HuH-7.5 (cell line): ENCODE data around the gene KRTAP5-2.

ENCODE experiments used
- DNase-seq: peaks from one replicate; pipeline ENCODE4 v3.0.0; 2011; ENCODE audit warnings: low spot score

The KRTAP5-2 gene

DNA sequence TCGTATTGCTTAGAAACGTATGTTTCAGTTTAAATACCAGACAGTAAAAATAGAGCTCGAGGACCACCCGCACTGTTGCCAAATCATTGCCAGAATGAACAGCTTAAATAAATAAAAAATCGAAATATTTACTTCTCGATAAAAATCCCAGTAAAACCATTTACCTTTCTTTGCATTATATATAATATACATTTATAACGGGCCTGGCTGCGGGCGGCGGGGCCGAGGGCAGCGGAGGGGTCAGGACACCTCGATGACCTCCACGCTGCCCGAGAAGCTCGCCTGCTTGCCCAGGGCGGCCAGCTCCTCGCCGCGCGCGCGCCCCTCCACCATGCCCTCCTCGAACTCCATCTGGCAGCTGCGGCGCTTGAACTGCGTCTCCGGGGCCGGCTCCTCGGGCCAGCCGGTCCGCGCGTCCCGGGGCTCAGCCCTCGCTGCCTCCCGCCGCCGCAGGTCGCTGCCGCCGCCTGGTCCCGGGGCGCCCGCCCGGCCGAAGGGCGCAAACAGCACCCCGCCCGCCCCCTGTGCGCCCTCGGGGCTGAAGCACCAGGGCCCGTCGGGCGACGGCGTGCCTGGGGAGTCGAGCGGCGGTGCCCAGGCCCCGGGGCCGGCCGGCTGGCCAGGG lies 41.7 kb downstream of the KRTAP5-2 start:
- DNase-seq = no peak

GRCh38 chr11:1555713-1556153 lies 42.4 kb downstream of the KRTAP5-2 start:
- no peak for DNase-seq

DNA sequence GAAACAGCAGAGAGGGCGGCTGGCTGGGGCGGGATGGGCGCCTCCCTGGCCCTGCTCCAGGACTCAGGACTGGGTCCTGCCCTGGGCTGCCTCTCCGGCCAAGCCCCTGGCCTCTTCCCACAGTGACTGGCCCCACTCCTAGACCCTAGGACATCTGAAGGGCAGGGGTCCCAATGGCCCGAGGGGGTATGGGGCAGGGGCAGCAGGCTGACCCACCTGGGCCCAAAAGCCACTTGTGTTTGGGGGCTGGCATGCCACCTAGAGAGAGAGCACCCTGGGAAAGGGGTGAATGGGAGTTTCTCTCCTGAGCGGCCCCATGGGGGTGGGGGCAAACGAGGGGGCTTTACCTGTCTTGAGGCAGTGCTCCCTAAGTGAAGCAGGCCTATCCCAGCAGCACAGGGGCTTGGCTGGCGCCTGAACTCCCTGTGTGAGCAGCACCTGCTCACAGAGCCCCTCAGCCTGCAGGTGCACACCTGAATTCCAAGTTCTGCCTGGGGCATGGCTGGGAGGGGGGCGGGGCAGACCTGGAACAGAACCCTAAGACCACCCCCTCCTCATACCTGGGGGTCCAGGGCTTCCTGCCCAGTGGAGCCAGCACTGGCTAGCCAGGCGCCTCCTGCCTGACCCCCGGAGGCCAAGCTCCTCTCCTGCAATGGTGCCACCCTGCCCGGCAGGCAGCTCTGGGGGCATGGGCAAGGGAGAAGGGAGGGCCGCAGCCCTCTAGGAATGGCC lies 42.9 kb downstream of the KRTAP5-2 start:
- DNase-seq = no peak

DNA sequence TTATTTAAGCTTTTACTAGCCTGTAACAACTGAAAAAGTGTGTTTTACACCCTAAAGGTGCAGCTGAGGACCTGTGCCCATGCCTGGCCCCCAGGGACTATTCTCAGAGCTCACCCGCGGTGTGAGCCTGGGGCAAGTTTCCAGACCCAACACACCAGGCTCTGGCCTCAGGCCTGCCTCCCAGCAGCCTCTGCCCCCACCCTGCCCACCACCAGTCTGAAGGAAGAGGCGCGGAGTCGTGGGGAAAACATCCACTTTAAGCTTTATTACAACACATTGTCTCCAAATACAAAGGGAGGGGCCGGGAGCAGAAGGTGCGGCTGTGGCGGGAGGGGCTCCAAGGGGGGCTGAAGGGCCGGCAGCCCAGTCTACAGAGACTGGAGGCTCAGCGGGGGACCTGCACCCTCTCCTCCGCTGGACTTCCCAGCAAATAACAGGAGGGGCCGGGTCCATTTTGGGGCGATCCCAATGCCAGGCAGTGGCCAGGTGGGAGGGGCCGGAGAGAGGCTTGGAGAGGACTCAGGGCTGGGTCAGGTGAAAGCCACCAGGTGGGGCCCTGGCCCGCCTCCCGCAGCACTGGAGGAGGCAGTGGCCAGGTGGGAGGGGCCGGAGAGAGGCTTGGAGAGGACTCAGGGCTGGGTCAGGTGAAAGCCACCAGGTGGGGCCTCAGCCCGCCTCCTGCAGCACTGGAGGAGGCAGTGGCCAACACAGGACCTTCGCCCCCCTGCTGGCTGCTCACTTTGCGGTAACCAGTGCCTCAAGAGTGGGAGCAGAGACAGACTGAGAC lies 44.1 kb downstream of the KRTAP5-2 start:
- no peak for DNase-seq

GRCh38 chr11:1549338-1550330 lies 48.5 kb downstream of the KRTAP5-2 start:
- DNase-seq = no peak

GRCh38 chr11:1548221-1549070 lies 49.6 kb downstream of the KRTAP5-2 start:
- peak; percentile 82 for DNase-seq

DNA sequence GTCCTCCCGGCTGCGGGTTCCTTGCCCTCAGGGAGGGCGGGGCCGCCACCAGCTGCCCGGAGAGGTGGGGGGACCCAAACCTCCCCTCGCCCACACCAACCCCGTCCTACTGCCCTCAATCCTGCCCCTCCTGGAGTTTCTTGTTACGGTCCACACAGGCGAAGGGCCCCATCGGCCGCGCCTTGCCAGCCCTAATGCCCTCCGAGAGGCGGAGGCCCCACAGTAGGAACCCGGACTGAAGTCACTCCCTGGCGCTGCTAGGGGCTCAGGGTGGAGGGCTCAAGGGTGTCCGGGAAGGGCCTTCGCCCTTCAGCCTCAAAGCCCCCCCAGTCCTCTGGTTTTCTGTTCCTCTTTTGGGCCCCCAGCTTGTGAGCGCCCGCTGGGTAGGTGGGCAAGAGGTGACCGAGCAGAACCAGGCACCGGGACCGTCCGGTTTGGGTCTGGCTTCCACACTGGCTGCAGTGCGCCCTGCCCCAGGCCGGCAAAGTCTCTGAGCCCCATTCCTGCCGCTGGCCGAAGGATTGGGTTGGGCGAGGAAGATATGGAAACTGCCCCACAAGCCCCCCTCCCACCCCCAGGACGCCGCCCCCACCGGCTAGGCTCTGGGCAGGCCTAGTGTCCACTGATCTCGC lies 50.5 kb downstream of the KRTAP5-2 start:
- DNase-seq = no peak
